ENCODE data around the gene GABARAP. TPM values are rescaled to one million over a fixed set of nuclear protein-coding genes. Genes with fewer than 3 reads are reported as not detected.
A peak's percentile ranks its signal among the peaks of the same experiment; 100 is the strongest.

GABARAP gene
- total RNA-seq, 1 experiment from 2014 or later = 228 TPM

GRCh38 chr17:7222093-7222971 is 19.9 kb downstream of the GABARAP start:
- DNase-seq (ENCODE audit: low spot score) (no peak), ATAC-seq (no peak)
- TF ChIP-seq MXD4 (CRISPR knock-in tag; IDR thresholded peaks at IDR 0.05; ENCODE audit: borderline replicate concordance) = no peak
- no peak for TF ChIP-seq ATF3 (CRISPR knock-in tag; conservative IDR thresholded peaks at IDR 0.05)
- TF ChIP-seq ZBTB21 (CRISPR knock-in tag; IDR thresholded peaks at IDR 0.05; ENCODE audit: borderline replicate concordance) = no peak
- no peak for TF ChIP-seq TEAD1 (CRISPR knock-in tag; IDR thresholded peaks at IDR 0.05)
- TF ChIP-seq ZSCAN18 (CRISPR knock-in tag; IDR thresholded peaks at IDR 0.05) = no peak
- POLR2A ChIA-PET = interaction anchor here (0.7 kb wide), 1 partner anchor 20 kb away, joined by 3 read pairs; the partner anchor contains the start of gene GABARAP
- Mint-ChIP-seq H3K27ac (no peak overlapping the region), H3K9me3 (no peaks in the 10 kb centered on the region), H3K27me3 (ENCODE audit: low read depth) (peaks cover 4% of the 10 kb centered on the region; the same call in 1 of the 2 replicates), H3K4me1 (peaks cover 31% of the 10 kb centered on the region), H3K4me3 (no peak overlapping the region), H3K36me3 (peaks cover 18% of the 10 kb centered on the region)
- CTCF ChIA-PET = interaction anchor here (1.0 to 4.0 kb wide), 7 partner anchors 8 to 177 kb away, joined by 3 to 36 read pairs (median 4); partner anchors contain the start of genes DVL2 and PHF23

GRCh38 chr17:7221278-7222092 is 20.8 kb downstream of the GABARAP start:
- no peak for ATAC-seq
- Mint-ChIP-seq H3K27me3 (ENCODE audit: low read depth) (peaks cover 4% of the 10 kb centered on the region; the same call in 1 of the 2 replicates), H3K9me3 (no peaks in the 10 kb centered on the region), H3K4me3 (peak overlapping the region; percentile 89; the same call in 1 of the 2 replicates), H3K36me3 (peaks cover 13% of the 10 kb centered on the region), H3K4me1 (peaks cover 35% of the 10 kb centered on the region), H3K27ac (no peak overlapping the region)
- DNase-seq (ENCODE audit: low spot score) = no peak
- POLR2A ChIA-PET = interaction anchor here (0.7 to 2.1 kb wide), 8 partner anchors 9 to 109 kb away, joined by 3 to 9 read pairs (median 6); partner anchors contain the start of genes CTDNEP1, DVL2, GABARAP and PHF23
- TF ChIP-seq JAZF1 (CRISPR knock-in tag; IDR thresholded peaks at IDR 0.05) (no peak), ZNF532 (CRISPR knock-in tag; IDR thresholded peaks at IDR 0.05; ENCODE audit: borderline replicate concordance) (peak; percentile 0; the same call in 1 of the 2 replicates)
- CTCF ChIA-PET = interaction anchor here (0.9 to 4.8 kb wide), 20 partner anchors 7 to 214 kb away, joined by 3 to 36 read pairs (median 4); partner anchors contain the start of genes ACAP1, DVL2, GABARAP and PHF23

GRCh38 chr17:7220593-7221277 is 21.5 kb downstream of the GABARAP start:
- CTCF ChIA-PET = interaction anchor here (0.6 to 4.8 kb wide), 22 partner anchors 10 to 340 kb away, joined by 3 to 36 read pairs (median 4); partner anchors contain the start of genes ACAP1, DVL2, GABARAP and PHF23
- Mint-ChIP-seq H3K4me3 (peak overlapping the region; percentile 89), H3K4me1 (peaks cover 43% of the 10 kb centered on the region), H3K27ac (peak overlapping the region; percentile 93), H3K9me3 (no peaks in the 10 kb centered on the region), H3K36me3 (peaks cover 11% of the 10 kb centered on the region), H3K27me3 (ENCODE audit: low read depth) (peaks cover 4% of the 10 kb centered on the region; the same call in 1 of the 2 replicates)
- ATAC-seq (peak; percentile 50), DNase-seq (ENCODE audit: low spot score) (peak; percentile 69)
- POLR2A ChIA-PET = interaction anchor here (0.6 to 2.1 kb wide), 10 partner anchors 10 to 185 kb away, joined by 3 to 9 read pairs (median 6); partner anchors contain the start of genes CTDNEP1, DVL2, PHF23 and SLC16A13
- TF ChIP-seq ZNF532 (CRISPR knock-in tag; IDR thresholded peaks at IDR 0.05; ENCODE audit: borderline replicate concordance) (0 out of 2 replicates have a peak, but pooled peaks have one; percentile 14), MLX (CRISPR knock-in tag; IDR thresholded peaks at IDR 0.05) (0 out of 2 replicates have a peak, but pooled peaks have one; percentile 43), E2F4 (CRISPR knock-in tag; IDR thresholded peaks at IDR 0.05; ENCODE audit: borderline replicate concordance, low read depth) (no peak), E2F5 (CRISPR knock-in tag; IDR thresholded peaks at IDR 0.05) (peak; percentile 52; the same call in 1 of the 2 replicates)

Data from WTC11 (cell line).